ENCODE measurements around the gene ADH7. TPM values are rescaled to one million over a fixed set of nuclear protein-coding genes. Genes with fewer than 3 reads are reported as not detected.

ADH7 gene
- total and polyA plus RNA-seq, 2 experiments from 2014 or later: not detected

DNA sequence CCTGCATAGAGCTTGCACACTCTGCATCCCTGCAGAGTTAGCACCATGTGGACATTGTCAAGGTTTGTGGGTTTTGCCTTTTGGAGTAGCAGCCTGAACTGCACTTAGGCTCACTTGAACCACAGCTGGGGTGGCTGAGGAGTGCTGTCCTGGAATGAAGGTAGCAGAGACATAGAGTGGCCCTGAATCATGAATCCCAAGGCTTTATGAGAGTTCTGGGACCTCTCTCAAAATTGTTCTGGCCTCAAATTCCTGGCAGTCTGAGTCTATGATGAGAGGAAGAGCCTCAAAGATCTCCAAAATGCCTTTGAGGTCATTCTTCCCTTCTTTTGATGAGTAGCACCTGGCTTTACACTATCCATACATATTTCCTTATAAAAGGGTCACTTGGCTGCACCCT lies 45.5 kb downstream of the ADH7 start:
- H3K36me3 ChIP-seq (replicated peaks; ENCODE audit: insufficient read depth, low read depth): no peaks in the 10 kb centered on the region
- no peak overlapping the region for H3K4me3 ChIP-seq
- no peak for DNase-seq (ENCODE audit: low spot score)
- no peaks in the 10 kb centered on the region for H3K4me1 ChIP-seq (ENCODE audit: insufficient read depth)
- H2AFZ ChIP-seq: no peak overlapping the region
- H3K9me3 ChIP-seq (ENCODE audit: low read depth): peaks cover 5% of the 10 kb centered on the region
- no peaks in the 10 kb centered on the region for H4K20me1 ChIP-seq (ENCODE audit: insufficient read depth, poor library complexity, severe bottlenecking)
- no peaks in the 10 kb centered on the region for H3K9me2 ChIP-seq (replicated peaks; ENCODE audit: insufficient read depth)
- no peaks in the 10 kb centered on the region for H3K79me2 ChIP-seq
- H3K27me3 ChIP-seq: no peaks in the 10 kb centered on the region
- TF ChIP-seq EZH2 (IDR thresholded peaks at IDR 0.05; ENCODE audit: borderline replicate concordance) (no peak), EZH2phosphoT487 (IDR thresholded peaks at IDR 0.05; ENCODE audit: low read depth, severe bottlenecking, unreplicated experiment) (no peak)
- TF ChIP-seq, protein P1, sequence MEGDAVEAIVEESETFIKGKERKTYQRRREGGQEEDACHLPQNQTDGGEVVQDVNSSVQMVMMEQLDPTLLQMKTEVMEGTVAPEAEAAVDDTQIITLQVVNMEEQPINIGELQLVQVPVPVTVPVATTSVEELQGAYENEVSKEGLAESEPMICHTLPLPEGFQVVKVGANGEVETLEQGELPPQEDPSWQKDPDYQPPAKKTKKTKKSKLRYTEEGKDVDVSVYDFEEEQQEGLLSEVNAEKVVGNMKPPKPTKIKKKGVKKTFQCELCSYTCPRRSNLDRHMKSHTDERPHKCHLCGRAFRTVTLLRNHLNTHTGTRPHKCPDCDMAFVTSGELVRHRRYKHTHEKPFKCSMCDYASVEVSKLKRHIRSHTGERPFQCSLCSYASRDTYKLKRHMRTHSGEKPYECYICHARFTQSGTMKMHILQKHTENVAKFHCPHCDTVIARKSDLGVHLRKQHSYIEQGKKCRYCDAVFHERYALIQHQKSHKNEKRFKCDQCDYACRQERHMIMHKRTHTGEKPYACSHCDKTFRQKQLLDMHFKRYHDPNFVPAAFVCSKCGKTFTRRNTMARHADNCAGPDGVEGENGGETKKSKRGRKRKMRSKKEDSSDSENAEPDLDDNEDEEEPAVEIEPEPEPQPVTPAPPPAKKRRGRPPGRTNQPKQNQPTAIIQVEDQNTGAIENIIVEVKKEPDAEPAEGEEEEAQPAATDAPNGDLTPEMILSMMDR (IDR thresholded peaks at IDR 0.05; ENCODE audit: poor library complexity): no peak
- H3K4me2 ChIP-seq: no peak overlapping the region
- H3K27ac ChIP-seq: no peak overlapping the region

DNA sequence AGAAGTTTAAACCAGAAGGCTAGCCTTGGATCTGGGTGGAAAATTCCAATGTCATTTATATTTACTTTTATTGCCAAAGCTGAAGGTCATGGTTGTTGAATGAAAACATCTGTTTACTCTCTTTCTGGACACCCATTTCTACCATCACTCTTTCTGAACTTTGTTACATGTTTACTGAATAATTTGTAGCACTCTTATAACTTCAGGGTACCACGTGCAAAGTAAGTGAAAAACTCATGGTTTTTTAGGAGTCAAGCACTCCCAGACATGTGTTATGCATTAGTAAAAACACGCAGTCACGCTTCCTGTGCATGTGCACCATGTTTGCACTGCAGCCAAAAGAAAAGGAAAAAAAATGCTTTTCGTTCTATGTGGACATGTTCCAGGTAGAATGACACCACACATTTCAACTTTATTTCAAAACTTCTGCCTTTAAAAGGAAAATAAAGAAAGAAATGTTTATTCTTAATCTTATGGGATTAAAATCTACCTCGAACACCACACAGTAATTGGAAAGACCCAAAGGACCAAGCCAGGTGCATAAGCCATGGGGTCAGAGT lies 51.2 kb downstream of the ADH7 start:
- no peaks in the 10 kb centered on the region for H3K79me2 ChIP-seq
- H3K36me3 ChIP-seq (replicated peaks; ENCODE audit: insufficient read depth, low read depth): no peaks in the 10 kb centered on the region
- no peaks in the 10 kb centered on the region for H3K9me2 ChIP-seq (replicated peaks; ENCODE audit: insufficient read depth)
- no peaks in the 10 kb centered on the region for H3K9me3 ChIP-seq (ENCODE audit: low read depth)
- 56% methylated on average over 5 of the region's 5 CpGs for WGBS (ENCODE audit: low lambda C conversion rate, missing lambda C conversion rate)
- no peaks in the 10 kb centered on the region for H3K4me1 ChIP-seq (ENCODE audit: insufficient read depth)
- TF ChIP-seq, protein P1 (IDR thresholded peaks at IDR 0.05; ENCODE audit: poor library complexity): no peak
- TF ChIP-seq EZH2 (IDR thresholded peaks at IDR 0.05; ENCODE audit: borderline replicate concordance) (no peak), EZH2phosphoT487 (IDR thresholded peaks at IDR 0.05; ENCODE audit: low read depth, severe bottlenecking, unreplicated experiment) (no peak)
- peak overlapping the region; percentile 72 for H3K27ac ChIP-seq
- H3K4me3 ChIP-seq: no peak overlapping the region
- no peaks in the 10 kb centered on the region for H3K27me3 ChIP-seq
- DNase-seq (ENCODE audit: low spot score): peak; percentile 46
- no peak overlapping the region for H2AFZ ChIP-seq
- H3K4me2 ChIP-seq: no peak overlapping the region
- H4K20me1 ChIP-seq (ENCODE audit: insufficient read depth, poor library complexity, severe bottlenecking): no peaks in the 10 kb centered on the region

DNA sequence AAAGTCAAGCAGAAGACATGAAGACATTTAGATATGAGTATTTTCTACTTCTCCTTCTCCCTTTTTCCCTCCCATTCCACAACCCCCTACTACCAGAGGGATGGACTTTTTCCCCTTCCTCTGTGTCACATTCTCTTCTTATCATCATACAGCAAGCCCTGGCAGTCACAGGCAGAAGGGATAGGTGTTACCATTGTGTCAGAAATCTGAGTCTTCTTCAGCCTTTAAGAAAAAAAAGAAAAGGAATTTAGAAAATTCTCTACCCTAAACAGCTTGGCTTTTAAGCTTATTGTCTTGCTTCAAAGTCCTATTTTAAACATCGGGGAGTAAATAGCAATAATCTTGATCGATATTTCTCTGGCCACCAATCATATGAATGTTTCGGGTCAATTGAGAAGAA lies 51.7 kb downstream of the ADH7 start:
- no peaks in the 10 kb centered on the region for H3K36me3 ChIP-seq (replicated peaks; ENCODE audit: insufficient read depth, low read depth)
- no peaks in the 10 kb centered on the region for H3K4me1 ChIP-seq (ENCODE audit: insufficient read depth)
- H3K27ac ChIP-seq: peak overlapping the region; percentile 72
- no peak overlapping the region for H2AFZ ChIP-seq
- TF ChIP-seq EZH2 (IDR thresholded peaks at IDR 0.05; ENCODE audit: borderline replicate concordance) (no peak), EZH2phosphoT487 (IDR thresholded peaks at IDR 0.05; ENCODE audit: low read depth, severe bottlenecking, unreplicated experiment) (no peak)
- TF ChIP-seq, protein P1 (IDR thresholded peaks at IDR 0.05; ENCODE audit: poor library complexity): no peak
- H3K79me2 ChIP-seq: no peaks in the 10 kb centered on the region
- no peaks in the 10 kb centered on the region for H4K20me1 ChIP-seq (ENCODE audit: insufficient read depth, poor library complexity, severe bottlenecking)
- H3K9me2 ChIP-seq (replicated peaks; ENCODE audit: insufficient read depth): no peaks in the 10 kb centered on the region
- 71% methylated on average over 3 of the region's 3 CpGs for WGBS (ENCODE audit: low lambda C conversion rate, missing lambda C conversion rate)
- H3K27me3 ChIP-seq: no peaks in the 10 kb centered on the region
- no peaks in the 10 kb centered on the region for H3K9me3 ChIP-seq (ENCODE audit: low read depth)
- H3K4me2 ChIP-seq: no peak overlapping the region
- H3K4me3 ChIP-seq: no peak overlapping the region
- no peak for DNase-seq (ENCODE audit: low spot score)

Measured in hepatocyte (in vitro differentiated cells).